ENCODE results near the gene MYO1A.
"Not testable (repeated sequence)": the region's sequence is repeated elsewhere in the genome, so short reads cannot be mapped to it uniquely, and the experiment has no call there.

MYO1A gene

GRCh38 chr12:56991319-56992246 is 58.3 kb downstream of the MYO1A start:
- DNase-seq, result no peak

- no peak for DNase-seq
These were observed 59.1 kb downstream of the MYO1A start for GRCh38 chr12:56990648-56991318.

GRCh38 chr12:56989861-56990610 is 59.9 kb downstream of the MYO1A start:
- no peak for DNase-seq

GRCh38 chr12:56988207-56988739 is 61.7 kb downstream of the MYO1A start:
- DNase-seq, result no peak

- peak; percentile 74 to 88 (median 87) for DNase-seq
These were observed 62.3 kb downstream of the MYO1A start for GRCh38 chr12:56987551-56988053.

GRCh38 chr12:56987011-56987410 is 62.9 kb downstream of the MYO1A start:
- no peak for DNase-seq

GRCh38 chr12:56985714-56986113 is 64.2 kb downstream of the MYO1A start:
- DNase-seq, result not testable (repeated sequence)

GRCh38 chr12:56983386-56983785 is 66.5 kb downstream of the MYO1A start:
- no peak for DNase-seq

- not testable (repeated sequence) for DNase-seq
These were observed 67.2 kb downstream of the MYO1A start for GRCh38 chr12:56982578-56983236.

- DNase-seq, result no peak
These were observed 68.9 kb downstream of the MYO1A start for GRCh38 chr12:56980941-56981530.

- DNase-seq, result no peak
These were observed 69.7 kb downstream of the MYO1A start for GRCh38 chr12:56980268-56980667.

GRCh38 chr12:56979628-56980027 is 70.3 kb downstream of the MYO1A start:
- DNase-seq, result no peak
